NB4 (cell line): ENCODE results near the gene CLSTN2.

Experiments used
- MYC ChIP-seq: IDR thresholded peaks from 2 replicates; pipeline ENCODE4 v1.6.1; 2011; ENCODE audit warnings: low read depth, low read length
- POLR2A ChIP-seq: IDR thresholded peaks from 2 replicates; pipeline ENCODE4 v1.6.1; 2011; ENCODE audit warnings: mild to moderate bottlenecking; ENCODE audit not compliant: insufficient read length; ENCODE audit errors: extremely low read depth
- TF ChIP-seq, protein P1 (sequence below): IDR thresholded peaks from one replicate; pipeline ENCODE4 v1.5.1; 2012; ENCODE audit warnings: low read depth, low read length
- TF ChIP-seq, protein P2 (sequence below): IDR thresholded peaks from 2 replicates; pipeline ENCODE4 v1.6.1; 2011; ENCODE audit warnings: low read depth, low read length

DNA sequence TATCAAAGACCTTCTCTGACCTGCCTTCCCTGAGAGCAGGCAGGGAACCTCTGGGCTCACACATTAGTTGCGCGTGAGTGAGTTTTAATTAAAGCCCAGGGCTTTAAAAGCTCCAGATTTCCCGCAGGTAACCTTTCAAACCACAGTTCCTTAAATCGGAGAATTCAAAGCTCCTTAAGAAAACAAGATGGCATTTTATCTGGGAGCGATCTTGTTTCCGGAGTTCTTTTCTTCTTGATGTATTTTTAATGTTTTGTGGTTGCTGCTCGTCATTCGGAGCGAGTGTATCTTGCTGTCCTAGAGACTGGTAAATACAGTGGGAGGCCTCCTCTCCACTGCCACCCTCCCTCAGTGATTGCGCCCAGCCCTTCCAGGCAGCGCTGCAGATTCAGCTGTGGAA, 284.3 kb downstream of the CLSTN2 start:
- no peak for TF ChIP-seq POLR2A
- TF ChIP-seq, protein P1, sequence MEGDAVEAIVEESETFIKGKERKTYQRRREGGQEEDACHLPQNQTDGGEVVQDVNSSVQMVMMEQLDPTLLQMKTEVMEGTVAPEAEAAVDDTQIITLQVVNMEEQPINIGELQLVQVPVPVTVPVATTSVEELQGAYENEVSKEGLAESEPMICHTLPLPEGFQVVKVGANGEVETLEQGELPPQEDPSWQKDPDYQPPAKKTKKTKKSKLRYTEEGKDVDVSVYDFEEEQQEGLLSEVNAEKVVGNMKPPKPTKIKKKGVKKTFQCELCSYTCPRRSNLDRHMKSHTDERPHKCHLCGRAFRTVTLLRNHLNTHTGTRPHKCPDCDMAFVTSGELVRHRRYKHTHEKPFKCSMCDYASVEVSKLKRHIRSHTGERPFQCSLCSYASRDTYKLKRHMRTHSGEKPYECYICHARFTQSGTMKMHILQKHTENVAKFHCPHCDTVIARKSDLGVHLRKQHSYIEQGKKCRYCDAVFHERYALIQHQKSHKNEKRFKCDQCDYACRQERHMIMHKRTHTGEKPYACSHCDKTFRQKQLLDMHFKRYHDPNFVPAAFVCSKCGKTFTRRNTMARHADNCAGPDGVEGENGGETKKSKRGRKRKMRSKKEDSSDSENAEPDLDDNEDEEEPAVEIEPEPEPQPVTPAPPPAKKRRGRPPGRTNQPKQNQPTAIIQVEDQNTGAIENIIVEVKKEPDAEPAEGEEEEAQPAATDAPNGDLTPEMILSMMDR: no peak
- TF ChIP-seq, protein P2, sequence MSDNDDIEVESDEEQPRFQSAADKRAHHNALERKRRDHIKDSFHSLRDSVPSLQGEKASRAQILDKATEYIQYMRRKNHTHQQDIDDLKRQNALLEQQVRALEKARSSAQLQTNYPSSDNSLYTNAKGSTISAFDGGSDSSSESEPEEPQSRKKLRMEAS: no peak
- no peak for TF ChIP-seq MYC
